ENCODE measurements around the gene ARSB. TPM values are rescaled to one million over a fixed set of nuclear protein-coding genes. Genes with fewer than 3 reads are reported as not detected.
"Not testable (repeated sequence)": the region's sequence is repeated elsewhere in the genome, so short reads cannot be mapped to it uniquely, and the experiment has no call there.

The ARSB gene
- total RNA-seq, 1 donor from 2014 or later, result 28.0 TPM

DNA sequence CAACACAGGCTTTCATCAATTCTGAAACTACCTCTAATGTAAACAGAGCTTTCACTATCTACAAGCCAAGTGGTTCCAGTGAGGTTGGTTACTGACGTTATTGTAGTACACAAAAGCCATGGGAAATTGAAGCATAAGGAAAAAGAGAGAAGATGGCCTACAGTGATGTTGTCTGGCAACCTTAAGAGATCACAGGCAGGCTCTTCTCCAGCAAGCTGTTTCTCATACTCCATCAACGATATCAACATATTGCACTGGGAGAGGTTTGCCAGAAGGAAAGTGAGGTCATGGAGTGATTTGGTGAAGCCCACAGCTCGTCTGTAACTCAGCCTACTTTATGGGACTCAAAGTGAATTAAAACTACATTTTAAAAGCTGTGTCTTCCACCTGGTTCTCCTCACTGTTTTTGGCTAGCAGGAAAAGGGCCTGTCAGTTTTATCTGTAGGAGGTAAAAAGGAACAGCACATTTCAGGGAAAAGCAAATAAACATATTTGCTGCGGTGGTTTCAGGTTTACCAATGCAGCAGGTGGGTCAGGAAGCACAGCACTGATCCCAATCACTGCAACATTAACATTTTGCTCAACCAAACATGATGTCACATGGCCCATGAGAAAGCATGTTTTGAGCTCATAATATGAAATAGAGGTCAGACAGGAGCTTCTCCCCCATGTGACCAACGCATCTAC lies 72.9 kb downstream of the ARSB start:
- TF ChIP-seq, protein P1, sequence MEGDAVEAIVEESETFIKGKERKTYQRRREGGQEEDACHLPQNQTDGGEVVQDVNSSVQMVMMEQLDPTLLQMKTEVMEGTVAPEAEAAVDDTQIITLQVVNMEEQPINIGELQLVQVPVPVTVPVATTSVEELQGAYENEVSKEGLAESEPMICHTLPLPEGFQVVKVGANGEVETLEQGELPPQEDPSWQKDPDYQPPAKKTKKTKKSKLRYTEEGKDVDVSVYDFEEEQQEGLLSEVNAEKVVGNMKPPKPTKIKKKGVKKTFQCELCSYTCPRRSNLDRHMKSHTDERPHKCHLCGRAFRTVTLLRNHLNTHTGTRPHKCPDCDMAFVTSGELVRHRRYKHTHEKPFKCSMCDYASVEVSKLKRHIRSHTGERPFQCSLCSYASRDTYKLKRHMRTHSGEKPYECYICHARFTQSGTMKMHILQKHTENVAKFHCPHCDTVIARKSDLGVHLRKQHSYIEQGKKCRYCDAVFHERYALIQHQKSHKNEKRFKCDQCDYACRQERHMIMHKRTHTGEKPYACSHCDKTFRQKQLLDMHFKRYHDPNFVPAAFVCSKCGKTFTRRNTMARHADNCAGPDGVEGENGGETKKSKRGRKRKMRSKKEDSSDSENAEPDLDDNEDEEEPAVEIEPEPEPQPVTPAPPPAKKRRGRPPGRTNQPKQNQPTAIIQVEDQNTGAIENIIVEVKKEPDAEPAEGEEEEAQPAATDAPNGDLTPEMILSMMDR (conservative IDR thresholded peaks at IDR 0.05), result no peak
- Mint-ChIP-seq H3K36me3 (ENCODE audit: low read depth) (no peaks in the 10 kb centered on the region), H3K4me3 (no peak overlapping the region), H3K27me3 (ENCODE audit: low read depth) (no peaks in the 10 kb centered on the region), H3K4me1 (peaks cover 34% of the 10 kb centered on the region), H3K27ac (ENCODE audit: unreplicated experiment) (no peak overlapping the region), H3K9me3 (no peaks in the 10 kb centered on the region)
- DNase-seq (ENCODE audit: low read depth, low spot score), result no peak

DNA sequence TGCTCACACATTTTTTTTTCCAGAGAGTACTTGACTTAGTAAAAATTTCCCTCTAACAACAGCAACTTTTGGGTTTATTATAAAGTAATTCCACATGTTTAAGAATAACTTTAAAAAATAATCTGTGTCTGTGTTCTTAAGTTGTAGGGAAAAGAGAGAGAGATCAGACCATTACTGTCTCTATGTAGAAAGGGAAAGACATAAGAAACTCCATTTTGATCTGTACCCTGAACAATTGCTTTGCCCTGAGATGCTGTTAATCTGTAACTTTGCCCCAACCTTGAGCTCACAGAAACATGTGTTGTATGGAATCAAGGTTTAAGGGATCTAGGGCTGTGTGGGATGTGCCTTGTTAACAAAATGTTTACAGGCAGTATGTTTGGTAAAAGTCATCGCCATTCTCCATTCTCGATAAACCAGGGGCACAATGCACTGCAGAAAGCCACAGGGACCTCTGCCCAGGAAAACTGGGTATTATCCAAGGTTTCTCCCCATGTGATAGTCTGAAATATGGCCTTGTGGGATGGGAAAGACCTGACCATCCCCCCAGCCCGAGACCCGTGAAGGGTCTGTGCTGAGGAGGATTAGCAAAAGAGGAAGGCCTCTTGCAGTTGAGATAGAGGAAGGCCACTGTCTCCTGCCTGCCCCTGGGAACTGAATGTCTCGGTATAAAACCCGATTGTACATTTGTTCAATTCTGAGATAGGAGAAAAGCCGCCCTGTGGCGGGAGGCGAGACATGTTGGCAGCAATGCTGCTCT lies 75.7 kb downstream of the ARSB start:
- not testable (repeated sequence) for DNase-seq (ENCODE audit: low read depth, low spot score); H3K9me3 Mint-ChIP-seq; H3K27ac Mint-ChIP-seq (ENCODE audit: unreplicated experiment); H3K36me3 Mint-ChIP-seq (ENCODE audit: low read depth); H3K4me3 Mint-ChIP-seq; H3K27me3 Mint-ChIP-seq (ENCODE audit: low read depth)
- H3K4me1 Mint-ChIP-seq, result peaks cover 29% of the 10 kb centered on the region

DNA sequence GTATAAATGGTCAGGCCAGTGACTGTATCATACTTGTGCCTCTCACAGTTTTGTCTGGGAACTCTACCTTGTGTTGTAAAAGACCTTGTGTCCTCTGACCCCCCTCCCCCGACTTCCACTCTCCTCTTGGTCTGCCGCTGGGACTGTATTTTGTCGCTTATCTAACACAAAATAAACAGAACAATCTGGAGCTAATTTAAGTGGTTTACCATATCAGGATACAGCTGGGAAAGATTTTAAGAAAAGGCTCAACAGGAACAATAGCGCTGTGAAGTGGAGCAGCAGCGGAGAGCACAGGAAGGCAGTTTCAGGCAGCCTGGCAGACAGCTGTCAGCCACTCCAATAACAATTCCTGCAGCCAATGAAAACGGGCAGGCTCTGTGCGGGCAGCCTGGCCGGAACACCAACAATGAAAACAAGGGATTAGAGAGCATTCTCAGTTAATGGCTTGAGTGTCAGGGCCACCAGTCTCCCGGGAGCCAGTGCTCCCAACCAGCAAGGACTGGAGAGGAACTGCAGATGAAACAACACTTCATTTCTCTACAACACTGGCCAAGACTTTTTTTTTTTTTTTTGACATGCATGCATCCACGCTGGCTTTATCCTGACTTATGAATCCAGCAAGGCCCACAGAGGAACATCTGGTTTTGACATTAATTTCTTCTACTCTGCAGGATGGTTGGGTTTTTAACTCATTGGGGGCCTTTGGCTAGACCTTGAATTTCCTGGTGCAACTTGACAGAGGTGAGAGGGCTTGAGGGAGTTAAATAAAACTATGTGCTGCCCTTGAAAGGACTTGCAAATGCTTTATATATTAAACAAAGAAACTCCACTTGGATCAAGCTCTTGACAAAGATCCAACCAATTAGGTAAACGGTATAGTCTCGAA lies 76.7 kb downstream of the ARSB start:
- H3K27ac Mint-ChIP-seq (ENCODE audit: unreplicated experiment), result peak overlapping the region; percentile 65
- peak overlapping the region; percentile 68 for H3K4me3 Mint-ChIP-seq
- DNase-seq (ENCODE audit: low read depth, low spot score), result peak; percentile 23
- no peaks in the 10 kb centered on the region for H3K9me3 Mint-ChIP-seq
- H3K4me1 Mint-ChIP-seq, result peaks cover 35% of the 10 kb centered on the region
- no peaks in the 10 kb centered on the region for H3K27me3 Mint-ChIP-seq (ENCODE audit: low read depth)
- no peaks in the 10 kb centered on the region for H3K36me3 Mint-ChIP-seq (ENCODE audit: low read depth)
- TF ChIP-seq, protein P1 (conservative IDR thresholded peaks at IDR 0.05), result no peak

DNA sequence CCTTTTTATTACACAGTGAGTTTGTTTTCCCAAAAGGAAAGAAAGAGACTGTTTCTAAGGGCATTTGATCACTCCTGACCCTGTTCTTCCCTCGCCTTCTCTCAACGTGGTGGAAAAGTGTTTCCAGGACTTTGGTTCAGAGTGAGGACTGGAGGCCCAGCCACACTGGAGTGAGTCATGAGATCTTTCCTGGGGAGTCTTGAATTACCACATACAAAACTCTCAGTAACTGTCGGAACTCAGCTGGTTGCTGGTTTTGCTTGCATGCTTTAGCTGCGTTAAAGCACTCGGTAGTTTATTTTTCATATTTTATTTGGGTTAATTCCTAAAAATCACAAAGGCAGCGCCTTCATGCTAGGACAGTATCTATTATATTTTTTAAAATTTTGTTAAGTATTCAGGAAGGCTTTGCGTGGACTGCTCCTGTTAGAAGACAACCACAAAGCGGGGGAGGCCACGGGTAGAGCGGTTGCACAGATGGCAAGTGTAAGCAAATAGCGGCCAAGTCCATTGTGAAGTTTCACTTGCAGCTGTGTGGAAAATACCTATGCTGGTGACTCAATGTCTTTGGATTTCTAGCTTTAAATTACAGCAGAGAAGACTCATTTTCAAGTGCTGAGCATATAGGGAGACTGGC lies 77.7 kb downstream of the ARSB start:
- DNase-seq (ENCODE audit: low read depth, low spot score), result no peak
- Mint-ChIP-seq H3K4me1 (peaks cover 40% of the 10 kb centered on the region), H3K36me3 (ENCODE audit: low read depth) (no peaks in the 10 kb centered on the region), H3K27me3 (ENCODE audit: low read depth) (no peaks in the 10 kb centered on the region), H3K4me3 (no peak overlapping the region), H3K27ac (ENCODE audit: unreplicated experiment) (no peak overlapping the region), H3K9me3 (no peaks in the 10 kb centered on the region)
- TF ChIP-seq, protein P1 (conservative IDR thresholded peaks at IDR 0.05), result no peak

DNA sequence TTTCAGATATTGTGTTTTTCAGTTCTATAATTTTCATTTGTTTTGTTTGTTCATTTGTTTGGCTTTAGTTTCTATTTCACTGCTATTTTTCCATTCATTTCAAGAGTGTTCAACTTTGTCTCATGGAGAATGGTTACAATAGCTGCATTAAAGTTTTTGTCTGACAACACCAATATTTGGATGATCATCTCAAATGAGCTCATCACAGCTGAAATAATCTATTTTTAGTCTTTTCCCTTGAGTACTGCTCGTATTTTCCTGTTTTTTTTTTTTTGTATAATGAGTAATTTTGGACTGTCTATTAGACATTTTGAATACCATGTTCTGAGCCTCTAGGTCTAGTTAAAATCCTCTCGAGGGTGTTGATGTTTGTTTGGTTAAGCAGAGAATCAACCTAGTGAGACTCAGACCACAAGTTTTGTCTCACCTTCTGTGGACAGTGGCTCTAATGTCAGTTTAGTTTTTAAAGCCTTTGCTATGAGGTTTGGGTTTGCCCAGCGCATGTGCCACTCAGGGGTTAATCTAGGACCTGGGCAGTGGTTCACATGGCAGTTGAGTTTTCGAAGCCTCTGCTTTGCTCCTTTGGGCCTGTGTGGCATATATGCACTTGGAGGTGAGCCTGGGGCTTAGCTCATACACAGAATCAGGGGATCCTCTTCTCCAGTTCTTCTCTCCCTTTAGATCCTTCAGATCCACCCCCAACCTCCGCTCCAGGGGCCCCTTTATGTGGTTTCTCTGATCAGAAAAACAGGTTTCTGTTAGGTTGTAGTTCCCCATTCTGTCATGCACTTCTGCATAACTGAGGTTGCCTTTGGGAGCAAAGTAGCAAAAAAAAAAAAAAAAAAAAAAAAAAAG lies 79.8 kb downstream of the ARSB start:
- Mint-ChIP-seq H3K27ac (ENCODE audit: unreplicated experiment) (no peak overlapping the region), H3K4me3 (no peak overlapping the region), H3K4me1 (peaks cover 39% of the 10 kb centered on the region), H3K9me3 (no peaks in the 10 kb centered on the region), H3K27me3 (ENCODE audit: low read depth) (no peaks in the 10 kb centered on the region), H3K36me3 (ENCODE audit: low read depth) (no peaks in the 10 kb centered on the region)
- no peak for DNase-seq (ENCODE audit: low read depth, low spot score)
- TF ChIP-seq, protein P1 (conservative IDR thresholded peaks at IDR 0.05), result no peak

Data from neural crest cell (in vitro differentiated cells).